COLO668 (cell line): ENCODE results near the gene COL1A1.
A peak's percentile ranks its signal among the peaks of the same experiment; 100 is the strongest.

ENCODE experiments used
- DNase-seq: peaks from one replicate; lab custom pipeline; 2025; ENCODE audit not compliant: unreplicated experiment; lab: John Stamatoyannopoulos, UW

Gene COL1A1

GRCh38 chr17:50173335-50173941 lies 28.0 kb downstream of the COL1A1 start:
- no peak for DNase-seq

- DNase-seq, result no peak
Measured at GRCh38 chr17:50172936-50173334, 28.5 kb downstream of the COL1A1 start.

GRCh38 chr17:50172130-50172529 lies 29.3 kb downstream of the COL1A1 start:
- DNase-seq, result no peak

- no peak for DNase-seq
Measured at GRCh38 chr17:50171371-50172071, 29.9 kb downstream of the COL1A1 start.

- no peak for DNase-seq
Measured at GRCh38 chr17:50170662-50171370, 30.6 kb downstream of the COL1A1 start.

GRCh38 chr17:50169881-50170459 lies 31.5 kb downstream of the COL1A1 start:
- DNase-seq, result no peak

GRCh38 chr17:50169121-50169764 lies 32.2 kb downstream of the COL1A1 start:
- peak; percentile 4 for DNase-seq

GRCh38 chr17:50168319-50168718 lies 33.1 kb downstream of the COL1A1 start:
- no peak for DNase-seq

GRCh38 chr17:50167371-50167770 lies 34.1 kb downstream of the COL1A1 start:
- no peak for DNase-seq

- DNase-seq, result no peak
Measured at GRCh38 chr17:50166518-50167181, 34.8 kb downstream of the COL1A1 start.

GRCh38 chr17:50165867-50166517 lies 35.4 kb downstream of the COL1A1 start, which contains the start of gene SGCA:
Gene SGCA (plus strand): TSS chr17:50166005. CDS start chr17:50166041, 36 bp downstream.
- DNase-seq, result no peak

- no peak for DNase-seq
Measured at GRCh38 chr17:50165466-50165865, 36.0 kb downstream of the COL1A1 start.

- DNase-seq, result no peak
Measured at GRCh38 chr17:50165066-50165465, 36.4 kb downstream of the COL1A1 start.

GRCh38 chr17:50164697-50164988 lies 36.8 kb downstream of the COL1A1 start:
- DNase-seq, result no peak

GRCh38 chr17:50163843-50164696 lies 37.4 kb downstream of the COL1A1 start:
- DNase-seq, result no peak

GRCh38 chr17:50162466-50163254 lies 38.8 kb downstream of the COL1A1 start:
- DNase-seq, result no peak

- DNase-seq, result no peak
Measured at GRCh38 chr17:50161911-50162288, 39.5 kb downstream of the COL1A1 start.

- DNase-seq, result peak; percentile 85
Measured at GRCh38 chr17:50161023-50161910, 40.2 kb downstream of the COL1A1 start.
